ENCODE results near the gene LCLAT1.
"Not testable (repeated sequence)": the region's sequence is repeated elsewhere in the genome, so short reads cannot be mapped to it uniquely, and the experiment has no call there.

The LCLAT1 gene

DNA sequence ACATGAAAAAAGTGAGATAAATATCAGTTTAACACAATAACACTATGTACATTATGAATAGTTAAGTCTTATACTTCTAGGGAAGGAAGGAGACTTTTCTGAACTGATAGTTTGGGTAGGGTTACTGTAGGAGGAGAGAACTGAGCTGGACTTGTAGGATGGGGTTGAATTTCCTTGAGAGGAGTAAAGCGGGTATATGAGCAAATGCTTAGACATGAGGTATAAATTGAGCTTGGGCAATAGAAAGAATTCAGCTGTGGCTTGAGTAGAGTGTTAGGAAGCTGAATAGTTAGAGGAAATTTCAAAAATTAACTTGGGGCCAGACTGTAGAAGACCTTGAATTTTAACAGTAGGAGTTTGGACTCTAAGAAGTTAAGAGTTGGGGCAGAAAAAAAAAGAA is 45.1 kb downstream of the LCLAT1 start:
- no peak for DNase-seq

DNA sequence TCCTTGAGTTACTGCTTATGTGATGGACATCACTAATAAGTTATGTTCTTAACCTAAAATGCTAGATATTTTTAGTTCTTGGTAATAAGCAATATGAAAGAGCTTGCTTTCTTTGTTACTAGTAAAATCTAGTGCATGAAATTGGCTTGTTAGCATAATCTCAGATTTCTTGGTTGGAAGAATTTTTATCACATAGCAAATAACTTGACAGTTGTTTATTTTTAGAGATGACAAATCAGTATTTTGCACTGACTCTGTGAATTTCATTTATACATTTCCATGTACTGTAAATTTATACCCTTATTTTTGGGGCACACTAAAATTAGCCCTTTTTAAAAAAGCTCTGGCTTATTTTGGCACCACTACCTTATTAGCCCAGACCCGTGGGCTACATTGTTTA is 45.6 kb downstream of the LCLAT1 start:
- no peak for DNase-seq

DNA sequence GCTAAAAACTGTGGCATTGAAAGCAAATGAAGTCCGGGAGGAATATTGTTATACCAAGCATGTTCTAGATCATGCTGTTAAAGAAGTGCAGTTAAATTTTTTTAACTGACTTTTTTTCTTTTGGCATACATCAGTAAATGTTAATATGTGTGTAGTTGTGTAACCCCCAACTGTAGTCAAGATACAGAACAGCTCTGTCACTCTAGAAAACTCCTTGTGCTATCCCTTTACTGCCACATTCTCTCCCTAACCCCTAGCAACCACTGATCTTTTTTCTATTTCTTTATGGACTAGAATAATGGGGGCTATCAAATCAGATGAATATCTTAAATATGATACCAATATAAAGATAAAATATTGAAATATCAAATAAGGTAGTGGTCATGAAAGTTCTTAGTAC is 46.4 kb downstream of the LCLAT1 start:
- no peak for DNase-seq

DNA sequence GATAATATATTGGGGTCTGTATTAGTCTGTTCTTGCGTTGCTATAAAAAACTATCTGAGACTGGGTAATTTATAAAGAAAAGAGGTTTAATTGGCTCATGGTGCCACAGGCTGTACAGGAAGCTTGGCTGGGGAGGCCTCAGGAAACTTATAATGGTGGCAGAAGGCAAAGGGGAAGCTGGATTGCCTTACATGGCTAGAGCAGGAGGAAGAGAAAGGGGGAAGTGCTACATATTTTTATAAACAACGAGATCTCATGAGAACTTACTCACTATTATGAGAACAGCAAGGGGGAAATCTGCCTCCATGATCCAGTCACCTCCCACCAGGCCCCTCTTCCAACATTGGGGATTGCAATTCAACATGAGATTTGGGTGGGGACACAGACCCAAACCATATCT is 48.9 kb downstream of the LCLAT1 start:
- not testable (repeated sequence) for DNase-seq

DNA sequence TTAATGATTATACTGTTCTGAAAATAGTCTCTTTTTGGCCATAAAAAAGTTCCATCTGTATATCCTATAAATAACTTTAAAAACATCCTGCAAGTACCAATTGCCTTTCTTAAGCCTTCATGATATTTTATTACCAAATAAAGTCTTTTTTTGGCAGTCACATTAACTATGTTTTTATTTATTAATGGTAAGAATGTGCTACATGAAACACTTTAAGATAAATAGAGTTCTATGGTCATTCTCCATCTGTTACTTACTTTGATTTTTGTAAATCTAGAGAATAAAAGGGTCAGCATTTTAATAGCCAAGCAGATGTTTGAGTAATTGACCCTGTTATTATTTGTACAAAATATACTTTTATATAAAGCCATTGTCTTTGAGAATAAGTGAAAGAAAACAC is 52.6 kb downstream of the LCLAT1 start:
- DNase-seq: no peak

DNA sequence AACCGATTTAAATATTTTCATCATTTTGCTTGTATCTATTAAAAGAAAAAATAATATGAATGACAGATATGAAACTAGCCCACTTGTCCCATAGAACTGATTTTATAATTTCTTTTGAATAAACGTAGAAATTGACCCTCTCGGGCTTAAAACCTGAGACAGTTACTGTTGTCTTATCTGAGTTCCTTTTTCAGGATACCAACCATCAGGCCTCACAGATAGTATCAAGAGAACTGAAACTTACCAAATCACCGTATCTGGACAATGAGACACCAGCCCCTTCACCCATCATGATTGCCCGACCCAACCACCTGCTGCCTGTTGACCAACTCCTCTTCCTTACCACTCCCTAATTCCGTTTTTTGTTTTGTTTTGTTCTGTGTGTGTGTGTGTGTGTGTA is 53.7 kb downstream of the LCLAT1 start:
- DNase-seq: no peak

DNA sequence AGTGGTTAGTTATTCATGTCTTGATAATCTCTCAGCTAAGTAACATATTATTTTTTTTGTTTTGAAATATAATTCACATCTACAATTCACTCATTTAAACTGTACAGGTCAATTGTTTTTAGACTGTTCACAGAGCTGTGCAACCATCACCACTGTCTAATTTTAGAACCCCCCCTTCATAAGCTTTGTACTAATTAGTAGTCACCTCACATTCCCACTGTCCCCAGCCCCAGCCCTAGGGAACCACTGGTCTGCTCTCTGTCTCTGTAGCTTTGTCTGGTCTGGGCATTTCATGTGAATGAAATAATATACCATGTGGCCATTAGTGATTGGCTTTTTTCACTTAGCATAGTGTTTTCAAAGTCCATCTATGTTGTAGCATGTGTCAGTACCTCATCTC is 55.3 kb downstream of the LCLAT1 start:
- DNase-seq: no peak

DNA sequence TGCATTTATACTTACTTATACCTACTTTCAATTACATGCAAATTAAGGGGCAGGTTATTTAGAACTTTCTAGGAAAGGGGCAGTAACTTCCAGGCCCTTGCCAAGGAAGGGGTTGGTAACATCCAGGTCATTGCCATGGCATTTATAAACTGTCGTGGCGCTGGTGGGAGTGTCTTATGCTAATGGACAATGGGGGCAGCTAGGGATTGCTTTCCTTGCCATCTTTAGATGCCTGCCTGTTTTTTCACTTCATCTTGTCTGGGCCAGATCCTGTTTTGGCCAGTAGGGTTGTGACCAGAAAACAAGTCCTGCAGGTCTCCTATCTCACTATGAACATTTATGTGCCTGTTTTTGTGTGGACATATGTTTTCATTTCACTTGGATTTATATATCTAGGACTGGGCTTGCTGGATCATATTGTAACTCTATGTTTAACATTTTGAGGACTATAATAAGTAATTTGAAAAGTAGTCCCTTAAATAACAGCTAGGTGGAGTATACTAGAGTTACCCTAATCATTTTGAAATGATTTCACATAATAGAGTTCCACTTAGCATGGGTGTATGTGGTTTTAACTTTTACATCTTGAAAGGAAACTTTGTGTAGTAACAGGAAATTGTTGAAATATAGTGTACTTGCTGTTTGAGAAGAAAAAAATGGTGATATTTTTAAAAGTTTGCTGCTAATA is 56.1 kb downstream of the LCLAT1 start:
- peak; percentile 28 for DNase-seq

DNA sequence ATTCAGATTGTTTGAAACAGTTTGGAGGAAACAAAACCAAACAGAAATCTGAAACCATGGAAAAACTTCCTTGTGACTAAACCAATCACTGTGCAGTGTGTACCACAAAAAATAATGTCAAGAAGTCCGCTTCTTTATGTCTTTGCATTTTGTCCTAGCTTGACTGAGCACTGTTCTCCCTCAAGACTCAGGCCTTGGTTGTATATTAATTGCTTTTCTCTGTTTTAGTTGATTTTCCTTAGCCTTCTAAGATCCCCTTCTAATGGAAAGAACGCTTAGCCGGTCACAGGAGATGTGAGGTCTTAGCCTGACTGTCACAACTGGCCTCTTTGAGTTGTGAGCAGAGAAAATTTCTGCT is 56.6 kb downstream of the LCLAT1 start:
- no peak for DNase-seq

DNA sequence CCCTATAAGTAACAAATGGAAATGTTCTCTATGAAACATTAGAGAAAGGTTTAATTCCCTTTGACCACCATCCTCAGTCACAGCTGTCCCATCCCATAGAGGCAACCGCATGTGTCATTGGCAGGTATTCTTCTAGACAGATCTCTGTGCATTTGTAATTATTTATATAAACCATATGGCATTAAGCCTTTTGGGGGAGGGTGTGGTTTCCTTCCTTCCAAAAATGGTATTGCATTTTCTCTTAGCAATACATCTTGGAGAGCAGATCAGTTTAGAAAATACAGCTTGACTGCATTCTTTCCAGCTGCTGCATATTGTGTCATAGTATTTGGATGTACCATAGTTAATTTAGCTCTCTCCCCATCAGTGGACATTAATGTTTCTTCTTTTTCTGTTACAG is 57.7 kb downstream of the LCLAT1 start:
- no peak for DNase-seq

DNA sequence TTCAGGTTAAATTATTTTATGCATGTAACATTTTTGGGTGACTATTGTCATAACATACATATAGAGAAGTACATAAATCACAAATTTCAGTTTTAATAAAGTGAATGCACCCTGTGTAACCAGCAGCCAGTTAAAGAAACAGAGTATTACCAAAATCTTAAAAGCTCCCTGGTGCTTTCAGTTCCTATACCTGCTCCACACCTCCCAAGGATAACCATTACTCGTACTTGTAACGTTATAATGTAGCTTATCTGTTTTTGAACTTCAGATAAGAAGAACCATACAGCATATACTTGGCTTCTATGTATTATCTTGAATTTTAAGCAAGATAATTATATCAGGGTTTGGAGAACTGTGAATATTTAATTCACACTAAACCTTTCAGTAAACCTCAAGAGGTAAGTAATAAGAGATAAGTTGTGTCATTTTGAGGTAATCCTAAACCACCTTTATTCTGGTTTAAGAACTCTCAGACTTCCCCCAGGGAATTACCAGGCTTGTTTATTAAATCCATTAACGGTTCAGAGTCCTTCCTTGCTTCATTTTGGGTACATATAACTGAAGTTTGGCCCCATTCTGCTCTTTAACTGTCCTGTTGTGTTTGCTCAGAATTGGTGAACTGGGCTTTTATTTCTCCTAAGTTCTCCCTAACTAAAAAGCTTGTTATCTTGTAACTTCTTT is 58.6 kb downstream of the LCLAT1 start:
- DNase-seq: no peak

DNA sequence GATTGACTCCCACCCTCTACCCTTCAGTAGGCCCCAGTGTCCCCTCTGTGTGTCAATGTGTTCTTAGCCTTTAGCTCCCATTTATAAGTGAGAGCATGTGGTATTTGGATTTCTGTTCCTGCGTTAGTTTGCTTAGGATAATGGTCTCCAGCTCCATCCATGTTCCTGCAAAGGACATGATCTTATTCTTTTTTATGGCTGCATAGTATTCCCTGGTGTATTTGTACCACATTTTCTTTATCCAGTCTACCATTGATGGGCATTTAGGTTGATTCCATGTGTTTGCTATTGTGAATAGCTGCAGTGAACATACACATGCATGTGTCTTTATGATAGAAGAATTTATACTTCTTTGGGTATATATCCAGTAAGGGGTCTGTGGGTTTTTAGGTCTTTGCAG is 60.4 kb downstream of the LCLAT1 start:
- DNase-seq: not testable (repeated sequence)

DNA sequence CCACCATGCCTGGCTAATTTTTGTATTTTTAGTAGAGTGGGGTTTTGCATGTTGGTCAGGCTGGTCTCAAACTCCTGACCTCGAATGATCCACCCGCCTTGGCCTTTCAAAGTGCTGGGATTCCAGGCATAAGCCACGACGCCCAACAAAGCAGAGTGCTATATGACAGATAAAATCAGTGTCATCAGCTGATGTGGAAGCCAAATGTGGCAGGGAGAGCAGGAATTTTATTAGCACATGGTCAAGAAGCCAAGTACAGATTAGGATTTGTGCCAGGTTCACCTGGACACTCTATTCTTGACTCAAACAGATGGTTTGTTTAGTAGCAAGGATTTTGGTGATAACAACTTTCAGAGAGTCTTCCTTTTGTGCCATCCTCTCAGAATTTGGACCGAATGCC is 62.7 kb downstream of the LCLAT1 start:
- DNase-seq: no peak

DNA sequence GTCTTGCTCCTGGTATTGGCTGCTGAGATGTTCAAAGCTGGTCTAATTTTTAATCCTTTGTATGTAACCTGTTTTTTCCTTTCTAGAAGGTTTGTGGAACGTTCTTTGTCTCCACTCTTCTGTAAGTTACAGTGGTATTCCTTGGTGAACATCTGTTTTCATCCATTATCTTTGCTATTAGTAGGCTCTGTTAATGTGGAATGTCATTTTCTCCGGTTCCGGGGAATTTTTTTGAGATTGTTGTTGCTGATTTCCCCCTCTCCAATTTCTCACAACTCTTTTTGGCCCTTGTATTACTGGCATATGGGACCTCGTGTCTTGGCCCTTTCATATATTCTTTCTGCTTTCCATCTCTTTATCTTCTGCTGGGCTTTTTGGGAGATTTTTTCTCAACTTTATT is 63.4 kb downstream of the LCLAT1 start:
- DNase-seq: no peak

DNA sequence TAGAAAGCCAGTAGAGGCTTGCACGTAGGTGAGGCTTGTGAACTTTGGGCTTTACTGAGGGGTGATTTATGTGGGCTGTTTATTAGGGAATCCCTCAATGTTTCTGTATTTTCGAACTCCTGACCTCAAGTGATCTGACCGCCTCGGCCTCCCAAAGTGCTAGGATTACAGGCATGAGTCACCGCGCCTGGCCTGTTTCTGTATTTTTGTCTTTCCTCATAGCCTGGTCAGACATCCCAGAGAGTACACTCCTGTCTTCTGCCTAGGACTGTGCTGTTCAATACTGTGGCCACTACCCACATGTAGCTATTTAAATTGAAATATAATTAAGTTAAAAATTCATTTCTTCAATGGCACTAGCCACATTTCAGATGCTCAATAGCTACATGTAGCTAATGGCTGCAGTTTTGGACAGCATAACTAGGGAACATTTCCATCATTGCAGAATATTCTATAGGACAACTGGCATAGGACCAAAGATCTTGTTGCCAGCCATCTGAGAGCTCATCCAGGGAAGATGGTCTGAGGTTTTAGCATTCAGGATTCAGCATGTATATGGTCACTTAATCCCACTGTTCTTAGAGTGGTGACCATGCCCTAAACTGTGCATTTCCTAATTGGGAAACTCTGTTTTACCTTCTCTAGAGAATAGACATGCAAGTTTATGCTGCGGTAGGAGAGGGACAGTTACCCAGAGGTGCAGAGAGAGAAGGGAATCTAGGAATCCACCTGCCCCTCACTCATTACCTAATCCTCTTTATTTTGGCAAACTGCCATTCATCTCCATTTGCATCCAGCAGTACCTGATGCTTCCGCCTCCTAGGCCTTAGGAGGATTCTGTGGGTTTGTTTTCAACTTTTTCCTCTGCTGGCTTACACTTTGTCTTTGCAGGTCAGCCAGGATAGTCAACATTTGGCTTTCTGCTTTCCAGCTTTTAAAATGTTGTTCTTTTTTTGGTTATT is 64.4 kb downstream of the LCLAT1 start:
- DNase-seq: no peak

DNA sequence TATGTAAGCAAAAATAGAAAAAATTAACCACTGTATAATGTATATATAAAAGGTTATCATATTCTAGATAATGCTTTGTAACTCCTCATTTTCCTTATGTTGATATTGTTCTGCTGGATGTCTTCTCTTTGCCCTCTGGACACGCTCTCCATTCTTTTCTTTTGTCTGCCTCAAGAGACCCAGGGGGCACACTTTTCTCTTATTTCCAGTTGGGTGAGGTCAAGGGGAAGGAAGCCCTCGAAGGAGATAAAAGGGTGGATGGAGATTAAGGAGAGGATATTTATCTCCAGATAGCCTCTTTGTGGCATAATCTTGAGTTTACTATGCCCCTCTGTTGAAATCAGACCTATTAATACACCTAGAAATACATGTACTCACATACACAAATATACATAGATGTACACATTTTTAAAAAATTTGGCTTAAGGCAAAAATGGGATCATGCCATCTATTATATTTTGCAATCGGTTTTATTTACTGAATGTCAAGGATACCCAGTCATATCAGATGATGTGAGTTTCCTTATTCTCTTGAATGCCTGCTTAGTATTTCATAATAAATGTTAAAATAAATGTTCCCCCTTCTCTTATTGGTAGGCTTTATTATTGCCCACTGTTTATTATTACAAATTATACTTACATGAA is 65.3 kb downstream of the LCLAT1 start:
- DNase-seq: no peak

DNA sequence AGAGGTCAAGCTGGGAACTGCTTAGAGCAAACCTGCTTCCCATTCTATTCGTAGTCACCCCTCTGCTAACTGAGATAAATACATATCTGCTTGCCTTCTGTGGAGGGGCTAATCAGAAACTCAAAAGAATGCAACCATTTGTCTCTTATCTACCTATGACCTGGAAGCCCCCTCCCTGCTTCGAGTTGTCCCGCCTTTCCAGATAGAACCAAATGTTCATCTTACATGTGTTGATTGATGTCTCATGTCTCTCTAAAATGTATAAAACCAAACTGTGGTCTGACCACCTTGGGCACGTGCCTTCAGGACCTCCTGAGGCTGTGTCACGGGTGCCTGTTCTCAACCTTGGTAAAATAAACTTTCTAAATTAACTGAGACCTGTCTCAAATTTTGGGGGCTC is 66.6 kb downstream of the LCLAT1 start:
- DNase-seq: not testable (repeated sequence)

DNA sequence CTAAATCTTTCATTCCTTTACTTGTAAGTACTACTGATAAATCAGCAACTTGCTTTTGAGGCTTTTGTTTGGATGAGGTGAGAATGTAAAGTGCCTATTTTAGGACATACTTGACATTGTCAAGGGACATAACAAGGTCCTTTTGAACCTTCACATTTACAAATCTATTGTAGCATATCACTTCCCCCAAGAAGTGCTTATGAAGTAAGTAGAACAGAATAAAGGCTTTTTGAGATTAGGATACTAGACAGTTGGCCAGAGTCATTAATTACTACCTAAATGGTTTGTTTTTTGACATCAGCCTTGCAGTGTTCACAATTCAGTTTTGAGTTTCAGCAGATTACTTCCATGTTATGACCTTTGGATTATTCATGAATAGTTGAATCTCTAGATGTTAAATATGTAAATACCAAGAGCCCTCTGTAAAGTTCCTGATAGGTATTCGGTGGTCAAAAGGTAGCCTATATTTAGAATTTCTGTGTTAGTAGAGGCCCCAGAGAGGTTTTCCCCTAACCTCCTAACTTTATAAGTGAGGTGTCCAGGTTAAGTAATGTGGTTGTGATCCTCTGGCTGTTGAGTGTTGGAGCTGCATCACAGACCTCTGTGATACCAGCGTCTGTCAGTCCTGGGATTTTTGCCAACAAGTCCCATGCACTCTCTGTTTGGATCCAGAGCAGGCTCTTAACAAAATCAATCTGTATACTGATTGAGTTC is 67.2 kb downstream of the LCLAT1 start:
- no peak for DNase-seq

DNA sequence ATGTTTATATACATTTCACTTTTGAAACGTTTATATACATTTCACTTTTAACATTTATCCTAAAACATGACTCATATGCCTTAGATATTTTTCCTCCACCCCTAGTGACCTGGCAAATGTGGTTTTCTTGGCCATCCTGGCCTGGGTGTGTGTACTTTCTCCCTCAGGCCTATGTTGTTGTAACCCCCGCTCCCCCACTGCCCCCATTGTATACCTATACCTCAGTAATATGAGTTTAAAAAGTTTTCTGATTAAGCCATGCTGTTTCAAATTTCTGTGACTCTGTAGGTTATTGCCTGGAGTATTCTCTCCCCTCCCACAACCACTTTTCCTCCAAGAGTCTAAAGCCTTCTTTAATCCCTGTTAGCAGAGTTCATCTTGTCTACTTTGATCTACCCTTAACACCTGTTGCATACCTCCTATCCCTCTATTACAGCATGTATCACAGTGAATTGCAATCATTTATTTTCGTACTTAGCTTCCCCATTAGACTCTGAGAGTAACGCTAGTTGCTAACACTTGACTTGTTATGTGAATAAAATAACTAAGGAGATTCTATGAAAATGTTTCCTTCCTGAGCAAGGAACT is 67.9 kb downstream of the LCLAT1 start:
- no peak for DNase-seq

DNA sequence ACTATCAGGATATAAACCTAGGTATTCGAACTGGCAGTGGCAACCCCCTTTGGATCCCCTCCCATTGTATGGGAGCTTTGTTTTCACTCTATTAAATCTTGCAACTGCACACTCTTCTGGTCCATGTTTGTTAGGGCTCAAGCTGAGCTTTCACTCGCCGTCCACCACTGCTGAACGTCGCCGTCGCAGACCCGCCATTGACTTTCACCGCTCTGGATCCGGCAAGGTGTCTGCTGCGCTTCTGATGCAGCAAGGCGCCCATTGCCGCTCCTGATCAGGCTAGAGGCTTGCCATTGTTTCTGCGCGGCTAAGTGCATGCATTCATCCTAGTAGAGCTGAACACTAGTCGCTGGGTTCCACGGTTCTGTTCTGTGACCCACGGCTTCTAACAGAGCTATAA is 69.1 kb downstream of the LCLAT1 start:
- no peak for DNase-seq

DNA sequence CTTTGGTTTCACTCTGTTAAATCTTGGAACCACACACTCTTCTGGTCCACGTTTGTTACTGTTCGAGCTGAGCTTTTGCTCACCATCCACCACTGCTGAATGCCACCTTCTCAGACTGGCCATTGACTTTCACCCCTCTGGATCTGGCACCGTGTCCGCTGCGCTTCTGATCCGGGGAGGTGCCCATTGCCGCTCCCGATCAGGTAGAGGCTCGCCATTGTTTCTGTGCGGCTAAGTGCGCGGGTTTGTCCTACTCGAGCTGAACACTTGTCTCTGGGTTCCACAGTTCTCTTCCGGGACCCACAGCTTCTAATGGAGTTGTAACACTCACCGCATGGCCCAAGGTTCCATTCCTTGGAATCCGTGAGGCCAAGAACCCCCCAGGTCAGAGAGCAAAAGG is 72.8 kb downstream of the LCLAT1 start:
- no peak for DNase-seq

DNA sequence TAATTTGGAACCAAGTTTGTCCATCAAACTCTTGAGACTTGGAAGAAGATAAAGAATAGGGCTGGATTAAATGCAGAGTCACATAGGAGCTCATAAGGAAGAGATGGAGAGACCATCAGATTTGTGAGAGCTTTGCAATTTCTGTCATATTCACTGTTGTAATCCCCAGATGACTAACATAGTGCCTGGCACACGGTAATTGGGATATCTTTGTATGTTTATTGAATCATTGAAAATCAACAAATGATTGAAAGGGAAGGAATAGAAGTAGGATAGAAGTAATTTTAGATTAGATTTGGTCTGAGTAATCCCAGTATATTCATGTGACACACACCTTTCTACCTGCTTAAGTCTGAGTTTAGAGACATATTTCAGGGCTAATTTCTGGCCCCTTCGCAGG is 75.4 kb downstream of the LCLAT1 start:
- no peak for DNase-seq
